ENCODE measurements around the gene MATK.
"Not testable (repeated sequence)": the region's sequence is repeated elsewhere in the genome, so short reads cannot be mapped to it uniquely, and the experiment has no call there.

The MATK gene

DNA sequence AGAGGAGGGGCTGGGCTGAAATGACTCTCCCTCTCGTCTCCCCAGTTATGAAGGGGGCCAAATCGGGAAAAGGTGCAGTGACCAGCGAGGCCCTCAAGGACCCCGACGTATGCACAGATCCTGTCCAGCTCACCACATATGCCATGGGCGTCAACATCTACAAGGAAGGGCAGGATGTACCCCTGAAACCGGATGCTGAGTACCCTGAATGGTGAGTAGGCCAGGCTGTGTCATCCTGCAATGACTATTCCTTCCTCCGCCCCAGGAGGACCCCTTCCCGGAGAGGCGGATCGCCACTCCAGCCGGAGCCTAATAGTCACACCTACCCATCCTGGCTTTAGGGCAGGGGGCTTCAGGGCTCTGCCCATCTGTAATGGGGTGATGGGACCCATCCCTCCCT is 21.1 kb downstream of the MATK start:
- no peak for TF ChIP-seq CTCF (IDR thresholded peaks at IDR 0.05; ENCODE audit: low read length, missing control alignments)
- no peak for DNase-seq (ENCODE audit: low read depth)
- H3K4me3 ChIP-seq (replicated peaks; ENCODE audit: low read depth, low read length): no peak overlapping the region

DNA sequence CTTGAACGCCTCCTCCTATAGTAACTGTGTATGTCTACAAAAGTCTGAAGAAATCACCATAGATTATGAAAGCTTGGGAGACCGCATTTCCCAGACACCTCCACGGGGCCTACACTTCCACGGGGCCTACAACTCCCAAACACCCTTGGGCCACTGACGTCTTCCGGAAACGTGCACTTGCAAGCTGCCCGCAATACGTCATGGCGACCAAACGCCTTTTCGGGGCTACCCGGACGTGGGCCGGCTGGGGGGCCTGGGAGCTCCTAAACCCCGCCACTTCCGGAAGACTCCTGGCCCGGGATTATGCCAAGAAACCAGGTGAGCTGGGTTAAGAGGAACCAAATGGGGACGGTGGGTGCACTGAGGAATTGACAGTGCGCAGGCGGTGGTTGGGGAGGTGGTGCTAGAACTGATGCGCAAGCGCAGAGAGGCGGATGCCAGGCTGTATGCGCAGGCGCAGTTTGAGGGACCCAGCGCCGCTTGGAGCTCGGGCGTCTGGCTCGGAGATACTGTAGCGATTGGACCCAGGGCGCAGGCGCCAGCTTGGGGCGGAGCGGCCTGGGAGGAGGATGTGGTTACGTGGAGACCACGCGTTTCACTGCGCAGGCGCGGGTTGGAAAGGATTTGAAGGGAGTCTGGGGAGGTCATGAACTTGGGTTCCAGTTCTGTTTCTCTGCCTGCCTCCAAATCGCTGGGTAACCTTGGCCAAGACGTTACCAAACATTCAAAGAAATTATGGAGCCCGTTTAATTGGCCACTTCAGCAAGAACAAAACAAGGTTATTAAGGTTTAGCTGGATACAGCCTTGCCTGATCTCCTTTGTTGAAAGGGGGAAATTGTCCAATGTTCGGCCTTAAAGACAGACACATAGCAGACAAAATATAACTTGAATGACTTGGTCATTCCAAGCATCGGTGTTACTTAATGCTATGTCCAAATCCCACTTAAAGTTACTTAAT is 23.4 kb downstream of the MATK start, which contains the start of gene MRPL54:
TSS of gene MRPL54 (plus strand) at position 182 of the 959 bp plus-strand sequence. CDS start at position 201, 19 bp downstream.
- TF ChIP-seq CTCF (IDR thresholded peaks at IDR 0.05; ENCODE audit: low read length, missing control alignments): no peak
- H3K4me3 ChIP-seq (replicated peaks; ENCODE audit: low read depth, low read length): peak within 1 kb of the TSS; percentile 100
- peak; percentile 99 for DNase-seq (ENCODE audit: low read depth)

DNA sequence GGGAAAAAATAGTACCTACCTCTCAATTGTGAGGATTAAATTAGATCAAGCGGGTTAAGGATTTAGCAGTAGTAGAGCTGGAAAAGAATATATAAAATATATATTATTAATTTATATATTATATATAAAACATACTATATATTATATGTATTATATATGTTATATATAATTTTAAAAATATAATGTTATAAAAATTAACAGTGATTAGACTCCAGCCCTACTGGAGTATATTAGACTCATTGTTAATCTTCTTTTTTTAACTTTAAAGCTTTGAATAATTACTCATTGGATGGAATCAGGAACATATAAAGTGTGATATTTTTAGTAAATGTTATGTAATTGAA is 24.1 kb downstream of the MATK start:
- no peak for TF ChIP-seq CTCF (IDR thresholded peaks at IDR 0.05; ENCODE audit: low read length, missing control alignments)
- DNase-seq (ENCODE audit: low read depth): no peak
- peak overlapping the region; percentile 96 for H3K4me3 ChIP-seq (replicated peaks; ENCODE audit: low read depth, low read length)

GRCh38 chr19:3761382-3762129 is 24.6 kb downstream of the MATK start, which contains the start of gene APBA3:
Gene APBA3, minus strand, starts transcription at chr19:3761692. Its CDS starts 1,428 bp downstream, at chr19:3760264.
- peak; percentile 90 for DNase-seq (ENCODE audit: low read depth)
- H3K4me3 ChIP-seq (replicated peaks; ENCODE audit: low read depth, low read length): peak within 1 kb of the TSS; percentile 100
- TF ChIP-seq CTCF (IDR thresholded peaks at IDR 0.05; ENCODE audit: low read length, missing control alignments): peak; percentile 50

GRCh38 chr19:3760871-3761361 is 25.3 kb downstream of the MATK start:
- TF ChIP-seq CTCF (IDR thresholded peaks at IDR 0.05; ENCODE audit: low read length, missing control alignments): no peak
- peak overlapping the region; percentile 100 for H3K4me3 ChIP-seq (replicated peaks; ENCODE audit: low read depth, low read length)
- peak; percentile 10 for DNase-seq (ENCODE audit: low read depth)

GRCh38 chr19:3759482-3760254 is 26.5 kb downstream of the MATK start:
- H3K4me3 ChIP-seq (replicated peaks; ENCODE audit: low read depth, low read length): no peak overlapping the region
- DNase-seq (ENCODE audit: low read depth): no peak
- TF ChIP-seq CTCF (IDR thresholded peaks at IDR 0.05; ENCODE audit: low read length, missing control alignments): no peak

DNA sequence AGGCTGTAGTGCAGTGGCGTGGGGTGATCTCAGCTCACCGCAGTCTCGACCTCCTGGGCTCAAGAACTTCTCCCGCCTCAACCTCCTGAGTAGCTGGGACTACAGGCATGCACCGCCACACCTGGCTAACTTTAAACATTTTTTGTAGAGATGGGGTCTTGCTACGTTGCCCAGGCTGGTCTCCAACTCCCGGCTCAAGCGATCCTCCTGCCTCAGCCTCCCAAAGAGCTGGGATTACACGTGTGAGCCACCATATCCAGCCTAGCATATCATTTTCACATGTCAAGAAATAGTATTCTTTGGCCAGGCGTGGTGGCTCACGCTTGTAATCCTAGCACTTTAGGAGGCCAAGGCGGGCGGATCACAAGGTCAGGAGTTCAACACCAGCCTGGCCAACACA is 27.9 kb downstream of the MATK start:
- not testable (repeated sequence) for DNase-seq (ENCODE audit: low read depth); H3K4me3 ChIP-seq (replicated peaks; ENCODE audit: low read depth, low read length)

DNA sequence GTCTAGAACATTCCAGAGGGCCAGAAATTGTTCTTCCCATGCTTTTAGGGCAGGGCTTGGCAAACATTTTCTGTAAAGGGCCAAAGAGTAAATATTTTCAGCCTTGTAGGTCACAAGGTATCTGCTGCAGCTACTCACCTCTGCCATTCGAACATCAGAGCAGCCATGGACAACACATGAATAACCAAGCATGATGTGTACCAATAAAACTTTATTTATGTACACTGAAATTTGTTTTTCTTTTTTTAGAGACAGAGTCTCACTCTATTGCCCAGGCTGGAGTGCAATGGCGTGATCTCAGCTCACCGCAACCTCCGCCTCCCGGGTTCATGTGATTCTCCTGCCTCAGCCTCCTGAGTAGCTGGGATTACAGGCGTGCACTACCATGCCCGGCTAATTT is 28.5 kb downstream of the MATK start:
- DNase-seq (ENCODE audit: low read depth); H3K4me3 ChIP-seq (replicated peaks; ENCODE audit: low read depth, low read length): not testable (repeated sequence)

Data from fibroblast of pulmonary artery (primary cell).